ENCODE results near the gene HDGFL2. TPM values are rescaled to one million over a fixed set of nuclear protein-coding genes. Genes with fewer than 3 reads are reported as not detected.

HDGFL2 gene
- total and polyA plus RNA-seq, 2 donors (not counting 1 experiment from before 2014, with no cell fraction given): 19.5 to 51.2 TPM

DNA sequence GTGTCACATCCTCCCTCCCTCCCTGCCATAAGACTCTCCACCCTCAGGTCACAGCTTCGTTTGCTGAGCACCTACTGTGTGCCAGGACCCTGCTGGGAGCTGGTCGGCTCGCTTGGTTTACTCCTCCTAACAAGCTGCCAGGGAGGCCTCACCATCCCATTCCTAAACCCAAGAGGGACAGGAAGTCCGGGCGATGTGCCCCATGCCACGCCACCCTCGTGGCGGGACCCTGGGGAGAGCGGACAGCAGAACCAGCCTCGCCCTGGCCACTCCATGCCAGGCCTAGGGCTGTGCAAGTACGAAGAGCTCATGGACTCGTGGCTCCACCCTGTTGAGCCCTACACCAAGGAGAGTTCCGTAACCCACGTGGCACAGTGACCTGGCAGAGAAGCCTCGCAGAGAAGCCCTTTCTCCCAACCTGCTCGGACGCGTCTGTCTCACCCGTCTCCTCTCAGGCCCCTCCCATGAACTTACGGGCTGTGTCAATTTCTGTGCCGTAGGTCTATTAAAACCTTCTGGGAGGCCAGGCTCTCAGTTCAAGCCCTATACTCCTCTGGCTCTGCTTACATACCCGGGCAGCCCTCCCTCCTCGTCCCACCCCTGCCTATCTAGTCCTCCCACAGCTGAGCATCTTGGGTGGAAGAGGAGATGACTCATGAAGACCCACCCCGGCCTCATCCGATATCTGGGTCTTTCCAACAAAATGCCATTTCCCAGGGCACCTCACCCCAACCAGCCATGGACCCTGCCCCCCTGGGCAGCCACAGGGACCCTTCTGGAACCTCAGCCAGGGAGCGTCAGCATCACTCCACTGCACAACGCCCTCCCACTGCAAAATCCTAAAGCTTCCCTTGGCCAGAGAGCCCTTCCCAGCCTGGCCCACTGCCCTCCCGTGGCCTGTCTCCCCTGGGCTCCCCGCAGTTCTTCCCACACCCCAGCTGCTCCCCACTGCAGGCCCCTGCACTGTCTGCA lies 17.1 kb upstream of the HDGFL2 start:
- Histone ChIP-seq H3K79me2 (ENCODE audit: control insufficient read depth, insufficient read depth, low read length) (peaks cover 27% of the 10 kb centered on the region), H3K27ac (ENCODE audit: insufficient read depth, low read length) (peak overlapping the region; percentile 67), H3K36me3 (ENCODE audit: control insufficient read depth, insufficient read depth, low read length) (peaks cover 26% of the 10 kb centered on the region), H3K27me3 (ENCODE audit: control insufficient read depth, insufficient read depth, low read length) (no peaks in the 10 kb centered on the region), H3K4me2 (ENCODE audit: extremely low read depth, insufficient read depth, low read length) (peak overlapping the region; percentile 99), H2AFZ (ENCODE audit: low read length) (no peak overlapping the region), H3K9me3 (ENCODE audit: control insufficient read depth, insufficient read depth, low read depth, low read length) (no peaks in the 10 kb centered on the region), H3K4me3 (replicated peaks in 1 of 4; ENCODE audit: control extremely low read depth in 1 of 4, insufficient read depth in 1 of 4, low read depth in 3 of 4, low read length in 4 of 4) (peak overlapping the region; percentile 27 to 94 (median 58)), H3K4me1 (ENCODE audit: control insufficient read depth, extremely low read depth, insufficient read depth, low read length) (peaks cover 15% of the 10 kb centered on the region), H4K20me1 (ENCODE audit: control insufficient read depth, extremely low read depth, insufficient read depth, low read length) (no peaks in the 10 kb centered on the region), H3K9ac (ENCODE audit: insufficient read depth, low read length) (no peak overlapping the region)
- DNase-seq (ENCODE audit: low read depth in 2 of 2): peak; percentile 26 to 71
- no peak for TF ChIP-seq EZH2 (IDR thresholded peaks at IDR 0.05; ENCODE audit: low read length, missing control alignments)
- TF ChIP-seq, protein P1, sequence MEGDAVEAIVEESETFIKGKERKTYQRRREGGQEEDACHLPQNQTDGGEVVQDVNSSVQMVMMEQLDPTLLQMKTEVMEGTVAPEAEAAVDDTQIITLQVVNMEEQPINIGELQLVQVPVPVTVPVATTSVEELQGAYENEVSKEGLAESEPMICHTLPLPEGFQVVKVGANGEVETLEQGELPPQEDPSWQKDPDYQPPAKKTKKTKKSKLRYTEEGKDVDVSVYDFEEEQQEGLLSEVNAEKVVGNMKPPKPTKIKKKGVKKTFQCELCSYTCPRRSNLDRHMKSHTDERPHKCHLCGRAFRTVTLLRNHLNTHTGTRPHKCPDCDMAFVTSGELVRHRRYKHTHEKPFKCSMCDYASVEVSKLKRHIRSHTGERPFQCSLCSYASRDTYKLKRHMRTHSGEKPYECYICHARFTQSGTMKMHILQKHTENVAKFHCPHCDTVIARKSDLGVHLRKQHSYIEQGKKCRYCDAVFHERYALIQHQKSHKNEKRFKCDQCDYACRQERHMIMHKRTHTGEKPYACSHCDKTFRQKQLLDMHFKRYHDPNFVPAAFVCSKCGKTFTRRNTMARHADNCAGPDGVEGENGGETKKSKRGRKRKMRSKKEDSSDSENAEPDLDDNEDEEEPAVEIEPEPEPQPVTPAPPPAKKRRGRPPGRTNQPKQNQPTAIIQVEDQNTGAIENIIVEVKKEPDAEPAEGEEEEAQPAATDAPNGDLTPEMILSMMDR (conservative IDR thresholded peaks at IDR 0.05 in 1 of 2, IDR thresholded peaks at IDR 0.05 in 1 of 2; ENCODE audit: low read depth in 1 of 2, low read length in 2 of 2): no peak

DNA sequence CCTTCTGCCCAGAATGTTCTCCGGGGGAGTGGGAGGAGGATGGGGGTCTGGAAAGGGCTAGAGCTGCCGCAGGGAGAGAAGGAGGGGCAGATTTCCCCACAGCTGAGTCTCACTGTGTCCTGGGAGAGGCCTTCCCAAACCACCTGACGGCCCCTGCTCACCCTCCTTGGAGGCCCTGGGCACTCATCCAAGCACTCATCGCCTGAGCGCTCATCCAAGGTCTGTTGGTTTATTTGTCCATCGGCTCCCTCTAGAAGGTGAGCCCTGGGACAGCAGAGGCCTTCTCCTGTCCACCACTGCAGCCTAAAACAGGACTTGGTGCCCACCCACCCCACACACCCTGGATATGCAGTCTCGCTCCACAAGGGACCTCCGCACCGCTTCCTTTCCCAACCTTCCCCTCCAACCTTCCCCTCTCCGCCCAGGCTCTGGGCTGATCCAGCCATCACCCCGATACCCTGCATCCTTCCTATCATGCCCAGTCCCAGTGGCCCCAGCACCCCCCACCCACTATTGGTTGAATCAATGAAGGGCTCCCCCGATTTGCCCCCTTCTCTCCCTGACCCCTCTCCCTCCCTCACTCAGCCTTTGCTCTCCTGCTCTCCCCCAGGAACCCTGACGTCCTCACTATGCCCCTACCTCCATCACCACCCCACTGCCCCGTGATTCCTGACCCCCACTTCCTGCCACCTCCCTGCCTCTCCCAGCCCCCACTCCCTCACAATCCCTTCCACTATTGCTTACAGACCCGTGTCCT lies 16.2 kb upstream of the HDGFL2 start:
- no peaks in the 10 kb centered on the region for H3K9me3 ChIP-seq (ENCODE audit: control insufficient read depth, insufficient read depth, low read depth, low read length)
- peak overlapping the region; percentile 62 to 94 (median 74) for H3K4me3 ChIP-seq (replicated peaks in 1 of 4; ENCODE audit: control extremely low read depth in 1 of 4, insufficient read depth in 1 of 4, low read depth in 3 of 4, low read length in 4 of 4)
- H3K4me2 ChIP-seq (ENCODE audit: extremely low read depth, insufficient read depth, low read length): peak overlapping the region; percentile 99
- TF ChIP-seq, protein P1 (conservative IDR thresholded peaks at IDR 0.05 in 1 of 2, IDR thresholded peaks at IDR 0.05 in 1 of 2; ENCODE audit: low read depth in 1 of 2, low read length in 2 of 2): peak in 1 of 2 donors; percentile 7
- no peak for TF ChIP-seq EZH2 (IDR thresholded peaks at IDR 0.05; ENCODE audit: low read length, missing control alignments)
- no peak overlapping the region for H2AFZ ChIP-seq (ENCODE audit: low read length)
- H3K36me3 ChIP-seq (ENCODE audit: control insufficient read depth, insufficient read depth, low read length): peaks cover 23% of the 10 kb centered on the region
- H3K4me1 ChIP-seq (ENCODE audit: control insufficient read depth, extremely low read depth, insufficient read depth, low read length): peaks cover 15% of the 10 kb centered on the region
- H3K27ac ChIP-seq (ENCODE audit: insufficient read depth, low read length): peak overlapping the region; percentile 92
- H4K20me1 ChIP-seq (ENCODE audit: control insufficient read depth, extremely low read depth, insufficient read depth, low read length): no peaks in the 10 kb centered on the region
- DNase-seq (ENCODE audit: low read depth in 2 of 2): peak; percentile 61 to 78
- H3K9ac ChIP-seq (ENCODE audit: insufficient read depth, low read length): peak overlapping the region; percentile 81
- H3K27me3 ChIP-seq (ENCODE audit: control insufficient read depth, insufficient read depth, low read length): no peaks in the 10 kb centered on the region
- peaks cover 27% of the 10 kb centered on the region for H3K79me2 ChIP-seq (ENCODE audit: control insufficient read depth, insufficient read depth, low read length)

DNA sequence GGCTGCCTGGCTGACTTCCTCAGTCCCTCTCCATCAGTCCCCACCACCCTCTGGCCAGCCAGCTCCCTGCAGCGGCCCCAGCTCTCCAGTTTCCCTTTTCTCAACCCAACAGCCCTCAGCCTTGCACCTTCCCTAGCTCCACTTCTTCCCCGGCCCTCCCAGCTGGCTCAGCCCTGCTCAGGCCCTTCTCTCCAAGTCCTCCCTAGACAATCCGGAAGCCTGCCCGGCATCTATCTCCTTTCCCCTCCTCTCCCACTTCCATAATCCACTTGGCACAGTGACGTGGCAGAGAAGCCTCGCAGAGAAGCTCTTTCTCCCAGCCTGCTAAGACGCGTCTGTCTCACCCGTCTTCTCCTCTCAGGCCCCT lies 15.6 kb upstream of the HDGFL2 start:
- H2AFZ ChIP-seq (ENCODE audit: low read length): no peak overlapping the region

More for the DNA sequence above, 15.6 kb upstream of the HDGFL2 start:
- Histone ChIP-seq H3K36me3 (ENCODE audit: control insufficient read depth, insufficient read depth, low read length) (peaks cover 23% of the 10 kb centered on the region), H3K27ac (ENCODE audit: insufficient read depth, low read length) (peak overlapping the region; percentile 92), H3K4me1 (ENCODE audit: control insufficient read depth, extremely low read depth, insufficient read depth, low read length) (peaks cover 15% of the 10 kb centered on the region), H4K20me1 (ENCODE audit: control insufficient read depth, extremely low read depth, insufficient read depth, low read length) (no peaks in the 10 kb centered on the region), H3K27me3 (ENCODE audit: control insufficient read depth, insufficient read depth, low read length) (no peaks in the 10 kb centered on the region), H3K79me2 (ENCODE audit: control insufficient read depth, insufficient read depth, low read length) (peaks cover 27% of the 10 kb centered on the region), H3K4me3 (replicated peaks in 1 of 4; ENCODE audit: control extremely low read depth in 1 of 4, insufficient read depth in 1 of 4, low read depth in 3 of 4, low read length in 4 of 4) (peak overlapping the region; percentile 62 to 94 (median 74)), H3K9ac (ENCODE audit: insufficient read depth, low read length) (peak overlapping the region; percentile 81), H3K4me2 (ENCODE audit: extremely low read depth, insufficient read depth, low read length) (peak overlapping the region; percentile 99), H3K9me3 (ENCODE audit: control insufficient read depth, insufficient read depth, low read depth, low read length) (no peaks in the 10 kb centered on the region)
- no peak for TF ChIP-seq EZH2 (IDR thresholded peaks at IDR 0.05; ENCODE audit: low read length, missing control alignments)
- TF ChIP-seq, protein P1 (conservative IDR thresholded peaks at IDR 0.05 in 1 of 2, IDR thresholded peaks at IDR 0.05 in 1 of 2; ENCODE audit: low read depth in 1 of 2, low read length in 2 of 2): peak in 1 of 2 donors; percentile 1
- peak; percentile 65 to 72 for DNase-seq (ENCODE audit: low read depth in 2 of 2)
